Cardiac fibroblast (primary cell): ENCODE results near the gene ZNF516.

Experiments used
- DNase-seq, 2 donors: peaks; one replicate each; pipeline versions ENCODE4 v3.0.0 to v3.0.0-alpha.2; 2010; ENCODE audit warnings: low read depth in 2 of 2
- H3K4me3 ChIP-seq, 2 donors: replicated peaks in 1 of 2; 1 replicate in 1 of 2; 2 replicates in 1 of 2; pipeline ENCODE4 v1.5.1; 2011; ENCODE audit warnings: low read depth in 2 of 2, low read length in 2 of 2, mild to moderate bottlenecking in 2 of 2, moderate library complexity in 1 of 2
- TF ChIP-seq, protein P1 (sequence below): IDR thresholded peaks from one replicate; pipeline ENCODE4 v1.5.1; 2011; ENCODE audit warnings: low read depth, mild to moderate bottlenecking, low read length, inconsistent platforms

Gene ZNF516

GRCh38 chr18:76442413-76443171 is 52.5 kb downstream of the ZNF516 start:
- no peak for DNase-seq
- TF ChIP-seq, protein P1, sequence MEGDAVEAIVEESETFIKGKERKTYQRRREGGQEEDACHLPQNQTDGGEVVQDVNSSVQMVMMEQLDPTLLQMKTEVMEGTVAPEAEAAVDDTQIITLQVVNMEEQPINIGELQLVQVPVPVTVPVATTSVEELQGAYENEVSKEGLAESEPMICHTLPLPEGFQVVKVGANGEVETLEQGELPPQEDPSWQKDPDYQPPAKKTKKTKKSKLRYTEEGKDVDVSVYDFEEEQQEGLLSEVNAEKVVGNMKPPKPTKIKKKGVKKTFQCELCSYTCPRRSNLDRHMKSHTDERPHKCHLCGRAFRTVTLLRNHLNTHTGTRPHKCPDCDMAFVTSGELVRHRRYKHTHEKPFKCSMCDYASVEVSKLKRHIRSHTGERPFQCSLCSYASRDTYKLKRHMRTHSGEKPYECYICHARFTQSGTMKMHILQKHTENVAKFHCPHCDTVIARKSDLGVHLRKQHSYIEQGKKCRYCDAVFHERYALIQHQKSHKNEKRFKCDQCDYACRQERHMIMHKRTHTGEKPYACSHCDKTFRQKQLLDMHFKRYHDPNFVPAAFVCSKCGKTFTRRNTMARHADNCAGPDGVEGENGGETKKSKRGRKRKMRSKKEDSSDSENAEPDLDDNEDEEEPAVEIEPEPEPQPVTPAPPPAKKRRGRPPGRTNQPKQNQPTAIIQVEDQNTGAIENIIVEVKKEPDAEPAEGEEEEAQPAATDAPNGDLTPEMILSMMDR = no peak
- H3K4me3 ChIP-seq = no peak overlapping the region

GRCh38 chr18:76441668-76442412 is 53.2 kb downstream of the ZNF516 start:
- TF ChIP-seq, protein P1 = no peak
- no peak for DNase-seq
- H3K4me3 ChIP-seq = no peak overlapping the region

DNA sequence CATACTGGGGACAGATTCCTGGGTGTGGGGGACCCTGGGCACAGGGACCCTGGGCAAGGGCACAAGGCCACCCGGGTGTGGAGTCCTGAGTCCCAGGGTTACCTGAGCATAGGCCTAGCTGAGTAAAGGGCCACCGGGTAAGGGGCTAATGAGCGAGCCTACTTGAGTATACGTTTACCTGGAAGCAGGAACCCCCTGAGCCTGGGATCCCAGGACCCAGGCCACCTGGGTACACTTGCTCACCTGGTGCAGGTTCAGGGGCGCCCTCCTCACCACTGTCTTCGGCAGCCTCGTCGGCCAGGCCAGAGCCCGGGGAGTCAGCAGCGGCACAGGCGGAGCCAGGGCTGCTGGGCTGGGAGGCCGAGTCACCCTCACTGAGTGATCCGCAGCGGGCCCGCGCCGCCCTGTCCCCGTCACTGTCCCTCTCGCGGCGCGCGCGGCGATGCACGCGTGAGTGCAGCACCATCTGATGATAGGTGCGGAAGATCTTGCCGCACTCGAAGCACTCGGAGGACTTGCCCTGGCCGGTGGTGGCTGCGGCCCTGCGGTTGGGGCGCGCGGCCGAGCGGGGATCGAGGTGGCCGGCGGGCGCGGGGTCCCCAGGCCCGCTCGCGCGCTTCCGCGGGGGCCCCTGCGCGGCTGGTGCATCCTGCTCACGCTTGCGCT is 53.9 kb downstream of the ZNF516 start:
- no peak overlapping the region for H3K4me3 ChIP-seq
- DNase-seq = no peak
- TF ChIP-seq, protein P1 = no peak

GRCh38 chr18:76437910-76438309 is 57.1 kb downstream of the ZNF516 start:
- H3K4me3 ChIP-seq = no peak overlapping the region
- TF ChIP-seq, protein P1 = no peak
- DNase-seq = no peak

- DNase-seq = no peak
- H3K4me3 ChIP-seq = no peak overlapping the region
- TF ChIP-seq, protein P1 = no peak
Observed at GRCh38 chr18:76437011-76437410, 58.0 kb downstream of the ZNF516 start.

- TF ChIP-seq, protein P1 = no peak
- DNase-seq = no peak
- no peak overlapping the region for H3K4me3 ChIP-seq
Observed at GRCh38 chr18:76436342-76436741, 58.7 kb downstream of the ZNF516 start.
